Endothelial cell of umbilical vein (primary cell): ENCODE measurements around the gene CROCC2. TPM values are rescaled to one million over a fixed set of nuclear protein-coding genes. Genes with fewer than 3 reads are reported as not detected.

Experiments
- BruUV-seq: library from RNA; stranded (reverse); fragments of 400-500 nt; replicated peaks from 2 replicates; lab custom pipeline; 2021; lab: Mats Ljungman, UMichigan
- CTCF ChIA-PET: fragments of 300-600, 350-600 bp; sonication (Branson Sonifier 250); formaldehyde crosslinking; loops from one replicate; lab custom pipeline; 2021; ENCODE audit warnings: antibody characterized with exemption, inconsistent platforms; lab: Charles Lee
- POLR2A ChIA-PET: fragments of 300-600, 350-600 bp; sonication (Branson Sonifier 250); formaldehyde crosslinking; loops from one replicate; lab custom pipeline; 2021; ENCODE audit warnings: antibody characterized with exemption, inconsistent platforms; lab: Charles Lee
- DNase-seq: peaks from one replicate; pipeline ENCODE4 v3.0.0-alpha.2; 2011; ENCODE audit warnings: low read depth, low spot score
- FAIRE-seq: peaks from 2 replicates; lab custom pipeline; 2011; peaks lifted over from hg19 to GRCh38; lab: Jason Lieb, UNC
- H2AFZ ChIP-seq: 2 replicates; pipeline ENCODE4 v1.6.0; 2012; ENCODE audit warnings: low read depth, low read length, control low read depth, inconsistent platforms
- H3K27ac ChIP-seq: 2 replicates; pipeline ENCODE4 v1.5.1; 2011; ENCODE audit warnings: low read depth, mild to moderate bottlenecking, control low read depth, low read length, moderate library complexity; ENCODE audit not compliant: insufficient read depth
- H3K27me3 ChIP-seq, 2 experiments: 2 replicates each; pipeline versions ENCODE4 v1.6.0 to v1.6.1; 2011; ENCODE audit warnings: low read length in 2 of 2, mixed read lengths in 1 of 2; ENCODE audit not compliant: control insufficient read depth in 2 of 2, insufficient read depth in 2 of 2
- H3K36me3 ChIP-seq, 2 experiments: 2 replicates in 1 of 2; 3 replicates in 1 of 2; pipeline ENCODE4 v1.5.1; 2011; ENCODE audit warnings: low read length in 2 of 2, mild to moderate bottlenecking in 1 of 2, moderate library complexity in 1 of 2; ENCODE audit not compliant: control insufficient read depth in 2 of 2, insufficient read depth in 2 of 2; ENCODE audit errors: extremely low read depth in 1 of 2
- H3K4me1 ChIP-seq: 3 replicates; pipeline ENCODE4 v1.5.1; 2011; ENCODE audit warnings: mild to moderate bottlenecking, low read length; ENCODE audit not compliant: control insufficient read depth, insufficient read depth; ENCODE audit errors: extremely low read depth
- H3K4me2 ChIP-seq: 2 replicates; pipeline ENCODE4 v1.6.1; 2011; ENCODE audit warnings: low read length, control low read depth, mixed read lengths; ENCODE audit not compliant: insufficient read depth
- H3K4me3 ChIP-seq, 3 experiments: fragments of 200-600 bp in 1 of 3; sonication (generic), shearing (Covaris generic) in 1 of 3; replicated peaks in 1 of 3; 2 replicates each; pipeline ENCODE4 v1.5.1; 2011 to 2016; ENCODE audit warnings: control low read depth in 3 of 3, low read length in 3 of 3, mild to moderate bottlenecking in 2 of 3, inconsistent platforms in 1 of 3, low read depth in 1 of 3, moderate library complexity in 1 of 3; ENCODE audit not compliant: insufficient read depth in 1 of 3
- H3K79me2 ChIP-seq: 2 replicates; pipeline ENCODE4 v1.6.0; 2012; ENCODE audit warnings: low read length, inconsistent platforms; ENCODE audit not compliant: control insufficient read depth, insufficient read depth
- H3K9ac ChIP-seq: replicated peaks from 2 replicates; pipeline ENCODE3; 2011; ENCODE audit warnings: low read length, control low read depth; ENCODE audit not compliant: insufficient read depth; ENCODE audit errors: extremely low read depth
- H3K9me1 ChIP-seq: replicated peaks from 3 replicates; pipeline ENCODE4 v1.6.0; 2011; ENCODE audit warnings: mild to moderate bottlenecking, low read length; ENCODE audit not compliant: control insufficient read depth, insufficient read depth; ENCODE audit errors: extremely low read depth
- H3K9me3 ChIP-seq: replicated peaks from 2 replicates; pipeline ENCODE4 v1.5.1; 2012; ENCODE audit warnings: low read length, inconsistent platforms; ENCODE audit not compliant: control insufficient read depth, insufficient read depth
- H4K20me1 ChIP-seq: replicated peaks from 2 replicates; pipeline ENCODE3; 2011; ENCODE audit warnings: mild to moderate bottlenecking, low read length; ENCODE audit not compliant: control insufficient read depth, insufficient read depth; ENCODE audit errors: extremely low read depth
- EZH2 ChIP-seq: IDR thresholded peaks from 2 replicates; pipeline ENCODE4 v1.6.1; 2012; ENCODE audit warnings: borderline replicate concordance, low read depth, mild to moderate bottlenecking, moderate library complexity, low read length, inconsistent platforms; ENCODE audit not compliant: severe bottlenecking
- FOS ChIP-seq: IDR thresholded peaks from 2 replicates; pipeline ENCODE4 v1.6.1; 2011; ENCODE audit warnings: mild to moderate bottlenecking, low read length, moderate library complexity, borderline replicate concordance; ENCODE audit not compliant: insufficient read depth
- GATA2 ChIP-seq: IDR thresholded peaks from 2 replicates; pipeline ENCODE4 v1.7.0; 2011; ENCODE audit warnings: low read depth, mild to moderate bottlenecking, moderate library complexity, mixed read lengths, low read length; ENCODE audit not compliant: insufficient read length, insufficient read depth
- JUN ChIP-seq: IDR thresholded peaks from 2 replicates; pipeline ENCODE4 v1.6.1; 2011; ENCODE audit warnings: borderline replicate concordance, low read depth; ENCODE audit not compliant: insufficient read length, insufficient read depth
- MYC ChIP-seq: IDR thresholded peaks from one replicate; pipeline ENCODE4 v1.6.1; 2011; ENCODE audit warnings: mild to moderate bottlenecking, low read depth, low read length
- POLR2A ChIP-seq: IDR thresholded peaks from 2 replicates; pipeline ENCODE4 v1.6.1; 2012; ENCODE audit warnings: low read depth, mild to moderate bottlenecking, control low read depth, low read length
- POLR2AphosphoS5 ChIP-seq: IDR thresholded peaks from 2 replicates; pipeline ENCODE4 v1.6.1; 2012; ENCODE audit warnings: low read depth, mild to moderate bottlenecking, control low read depth, low read length, moderate library complexity; ENCODE audit not compliant: insufficient read depth
- dilution Hi-C: fragments of 300-500 bp; cut with MboI; formaldehyde crosslinking; loops from one replicate; pipeline ENCODE4 v1.15.0; 2019; ENCODE audit warnings: low sequenced_read_pairs; ENCODE audit not compliant: extremely low pct_ligation_motif_present
- intact Hi-C: fragments of 100-400 bp; cut with micrococcal nuclease; formaldehyde crosslinking; loops from one replicate; pipeline ENCODE4 v1.10.0; 2022
- polyA plus RNA-seq, 4 experiments: library from polyadenylated mRNA; depleted of rRNA in 3 of 4; stranded (reverse) in 3 of 4; unstranded in 1 of 4; fragments of >200 nt; gene quantifications; 2 replicates each; pipeline versions ENCODE4 v1.2.1 to v1.2.3, GENCODE V29; 2011 to 2012; ENCODE audit warnings: missing spikeins in 1 of 4
- total RNA-seq: library from RNA; stranded (reverse); gene quantifications from 2 replicates; pipeline ENCODE4 v1.2.3, GENCODE V29; 2021
- TF ChIP-seq, protein P1 (sequence below), 2 donors: IDR thresholded peaks; 1 replicate in 1 of 2; 2 replicates in 1 of 2; pipeline ENCODE4 v1.5.1; 2011; ENCODE audit warnings: low read length in 2 of 2, mild to moderate bottlenecking in 2 of 2, moderate library complexity in 2 of 2, control low read depth in 1 of 2, inconsistent platforms in 1 of 2, low read depth in 1 of 2; ENCODE audit not compliant: insufficient read depth in 1 of 2; ENCODE audit errors: extremely low read depth in 1 of 2
- TF ChIP-seq, protein P2 (sequence below): IDR thresholded peaks from 2 replicates; pipeline ENCODE4 v1.6.1; 2011; ENCODE audit not compliant: insufficient read depth, insufficient read length

Gene CROCC2
- total and polyA plus RNA-seq, 2 donors (not counting 3 experiments of a cell fraction or from before 2014, with no cell fraction given), result not detected

DNA sequence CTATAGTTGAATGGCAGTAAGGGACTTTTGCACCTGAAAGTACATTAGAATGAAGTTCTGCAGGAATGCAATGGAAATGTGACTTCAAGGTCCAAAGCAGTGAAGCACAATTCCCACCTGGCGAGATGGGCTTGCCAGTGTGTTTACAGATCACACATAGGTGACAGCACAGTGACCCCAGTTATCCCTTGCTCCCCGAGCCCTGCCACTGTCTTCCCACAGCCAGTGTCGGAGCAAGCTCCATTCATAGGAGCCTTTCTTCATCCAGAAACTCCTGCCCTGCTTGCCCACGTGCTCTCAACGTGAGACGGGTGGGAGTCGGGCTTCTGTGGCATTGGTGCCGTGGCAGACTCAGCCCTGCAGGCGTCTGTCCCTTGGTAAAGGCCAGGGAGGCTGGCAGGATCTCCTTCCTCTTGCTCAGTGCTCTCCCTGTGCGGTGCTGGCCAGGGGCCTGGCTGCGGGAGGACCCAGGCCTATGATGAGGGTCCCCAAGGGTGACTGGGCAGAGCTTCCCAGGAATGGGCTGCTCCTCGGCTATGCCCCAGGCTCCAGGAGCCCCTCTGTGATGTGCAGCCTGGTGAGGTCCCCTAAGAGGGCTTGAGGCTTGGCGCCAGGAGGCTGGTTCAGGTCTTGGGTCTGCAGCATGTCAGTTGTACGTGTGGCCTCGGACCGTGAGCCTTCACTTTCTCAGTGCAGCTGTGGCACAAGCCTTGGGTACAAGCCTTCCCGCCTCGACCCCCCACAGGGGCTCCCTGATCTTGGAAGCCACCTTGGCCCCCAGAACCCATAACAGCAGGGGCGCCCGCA is 132.4 kb downstream of the CROCC2 start:
- no peak overlapping the region for H3K4me2 ChIP-seq
- H4K20me1 ChIP-seq, result no peaks in the 10 kb centered on the region
- CTCF ChIA-PET, result interaction anchor here (1.0 to 2.4 kb wide), 3 partner anchors 11 to 55 kb away, joined by 3 to 8 read pairs (median 3); no protein-coding TSS in a partner anchor
- intact Hi-C loops, result no loop called here
- dilution Hi-C loops, result no loop called here
- TF ChIP-seq, protein P1, sequence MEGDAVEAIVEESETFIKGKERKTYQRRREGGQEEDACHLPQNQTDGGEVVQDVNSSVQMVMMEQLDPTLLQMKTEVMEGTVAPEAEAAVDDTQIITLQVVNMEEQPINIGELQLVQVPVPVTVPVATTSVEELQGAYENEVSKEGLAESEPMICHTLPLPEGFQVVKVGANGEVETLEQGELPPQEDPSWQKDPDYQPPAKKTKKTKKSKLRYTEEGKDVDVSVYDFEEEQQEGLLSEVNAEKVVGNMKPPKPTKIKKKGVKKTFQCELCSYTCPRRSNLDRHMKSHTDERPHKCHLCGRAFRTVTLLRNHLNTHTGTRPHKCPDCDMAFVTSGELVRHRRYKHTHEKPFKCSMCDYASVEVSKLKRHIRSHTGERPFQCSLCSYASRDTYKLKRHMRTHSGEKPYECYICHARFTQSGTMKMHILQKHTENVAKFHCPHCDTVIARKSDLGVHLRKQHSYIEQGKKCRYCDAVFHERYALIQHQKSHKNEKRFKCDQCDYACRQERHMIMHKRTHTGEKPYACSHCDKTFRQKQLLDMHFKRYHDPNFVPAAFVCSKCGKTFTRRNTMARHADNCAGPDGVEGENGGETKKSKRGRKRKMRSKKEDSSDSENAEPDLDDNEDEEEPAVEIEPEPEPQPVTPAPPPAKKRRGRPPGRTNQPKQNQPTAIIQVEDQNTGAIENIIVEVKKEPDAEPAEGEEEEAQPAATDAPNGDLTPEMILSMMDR (IDR thresholded peaks at IDR 0.05; ENCODE audit: extremely low read depth in 1 of 2, insufficient read depth in 1 of 2, low read depth in 1 of 2, low read length in 2 of 2), result no peak
- TF ChIP-seq GATA2 (no peak), POLR2A (no peak), POLR2AphosphoS5 (no peak), EZH2 (no peak), FOS (no peak), MYC (no peak), JUN (no peak)
- TF ChIP-seq, protein P2, sequence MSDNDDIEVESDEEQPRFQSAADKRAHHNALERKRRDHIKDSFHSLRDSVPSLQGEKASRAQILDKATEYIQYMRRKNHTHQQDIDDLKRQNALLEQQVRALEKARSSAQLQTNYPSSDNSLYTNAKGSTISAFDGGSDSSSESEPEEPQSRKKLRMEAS, result no peak
- no peak overlapping the region for H3K4me3 ChIP-seq
- no peak overlapping the region for H3K9ac ChIP-seq
- no peaks in the 10 kb centered on the region for H3K27me3 ChIP-seq
- FAIRE-seq (no peak), DNase-seq (no peak)
- H3K9me1 ChIP-seq, result no peaks in the 10 kb centered on the region
- H3K4me1 ChIP-seq, result peaks cover 3% of the 10 kb centered on the region
- H3K36me3 ChIP-seq, result peaks cover 0 to 6% of the 10 kb centered on the region in 2 experiments
- H3K9me3 ChIP-seq, result no peaks in the 10 kb centered on the region
- H2AFZ ChIP-seq, result no peak overlapping the region
- POLR2A ChIA-PET, result no interaction called here
- no peaks in the 10 kb centered on the region for H3K79me2 ChIP-seq
- H3K27ac ChIP-seq, result no peak overlapping the region
- BruUV-seq, result no TSS peak
